Measurements from ENCODE around the gene CD302.

GRCh38 chr2:159795841-159796690, 1.9 kb downstream of the CD302 start:
- no peak for TF ChIP-seq CTCF (IDR thresholded peaks at IDR 0.05; ENCODE audit: insufficient read depth, low read length, poor library complexity, severe bottlenecking)
- no peak for TF ChIP-seq EZH2phosphoT487 (conservative IDR thresholded peaks at IDR 0.05; ENCODE audit: low read length)

Measured in SU-DHL-6 (cell line).